ENCODE data around the gene ZNF654.

DNA sequence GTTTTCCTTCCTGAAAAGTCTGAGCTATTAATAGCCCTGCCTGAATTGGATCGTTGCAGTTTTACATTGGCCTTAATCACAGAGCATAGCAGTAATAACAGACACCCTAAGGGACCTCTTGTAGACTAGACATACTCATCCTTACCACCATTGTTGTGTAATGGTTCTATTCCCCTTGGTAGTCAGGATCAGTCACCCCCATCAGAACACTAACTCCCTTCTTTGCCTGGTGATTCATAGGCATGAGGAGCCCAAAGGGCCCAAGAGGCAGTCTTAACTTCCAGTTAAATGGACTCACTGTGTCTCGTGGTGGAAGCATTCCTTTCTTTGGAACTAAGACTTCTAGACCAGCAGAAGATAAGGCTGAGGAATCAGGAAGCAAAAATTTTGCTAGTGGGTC, 20.5 kb upstream of the ZNF654 start:
- TF ChIP-seq, protein P1, sequence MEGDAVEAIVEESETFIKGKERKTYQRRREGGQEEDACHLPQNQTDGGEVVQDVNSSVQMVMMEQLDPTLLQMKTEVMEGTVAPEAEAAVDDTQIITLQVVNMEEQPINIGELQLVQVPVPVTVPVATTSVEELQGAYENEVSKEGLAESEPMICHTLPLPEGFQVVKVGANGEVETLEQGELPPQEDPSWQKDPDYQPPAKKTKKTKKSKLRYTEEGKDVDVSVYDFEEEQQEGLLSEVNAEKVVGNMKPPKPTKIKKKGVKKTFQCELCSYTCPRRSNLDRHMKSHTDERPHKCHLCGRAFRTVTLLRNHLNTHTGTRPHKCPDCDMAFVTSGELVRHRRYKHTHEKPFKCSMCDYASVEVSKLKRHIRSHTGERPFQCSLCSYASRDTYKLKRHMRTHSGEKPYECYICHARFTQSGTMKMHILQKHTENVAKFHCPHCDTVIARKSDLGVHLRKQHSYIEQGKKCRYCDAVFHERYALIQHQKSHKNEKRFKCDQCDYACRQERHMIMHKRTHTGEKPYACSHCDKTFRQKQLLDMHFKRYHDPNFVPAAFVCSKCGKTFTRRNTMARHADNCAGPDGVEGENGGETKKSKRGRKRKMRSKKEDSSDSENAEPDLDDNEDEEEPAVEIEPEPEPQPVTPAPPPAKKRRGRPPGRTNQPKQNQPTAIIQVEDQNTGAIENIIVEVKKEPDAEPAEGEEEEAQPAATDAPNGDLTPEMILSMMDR (conservative IDR thresholded peaks at IDR 0.05; ENCODE audit: low read depth, low read length): no peak
- no peak for TF ChIP-seq EZH2 (IDR thresholded peaks at IDR 0.05; ENCODE audit: borderline replicate concordance, low read depth, low read length, poor library complexity, severe bottlenecking)

All from A673 (cell line).